ENCODE measurements around the gene ANKRD44.

DNA sequence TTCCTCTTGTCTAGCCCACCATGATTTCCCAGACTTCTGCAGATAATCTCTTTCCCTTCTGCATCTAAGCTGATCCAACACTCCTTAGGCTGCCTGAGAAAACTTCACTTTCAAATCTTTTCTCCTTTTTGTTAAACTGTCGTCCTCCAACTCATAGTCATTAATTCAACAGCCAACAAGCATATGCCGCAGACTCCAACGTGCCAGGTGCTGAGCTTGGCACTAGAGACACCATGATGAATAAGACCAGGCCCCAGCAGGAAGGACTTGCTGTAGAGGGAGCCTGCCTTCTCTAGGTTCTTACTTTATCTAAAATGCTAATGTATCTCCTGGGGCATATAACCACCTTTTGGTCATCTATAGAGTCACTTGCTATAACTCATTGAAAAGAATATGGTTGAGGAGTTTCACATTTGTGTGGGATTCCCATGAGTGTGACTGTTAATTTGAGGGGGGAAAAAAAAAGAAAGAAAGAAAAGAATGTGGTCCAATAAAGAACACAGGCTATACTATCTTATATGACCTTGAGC lies 51.0 kb downstream of the ANKRD44 start:
- TF ChIP-seq, protein P1, sequence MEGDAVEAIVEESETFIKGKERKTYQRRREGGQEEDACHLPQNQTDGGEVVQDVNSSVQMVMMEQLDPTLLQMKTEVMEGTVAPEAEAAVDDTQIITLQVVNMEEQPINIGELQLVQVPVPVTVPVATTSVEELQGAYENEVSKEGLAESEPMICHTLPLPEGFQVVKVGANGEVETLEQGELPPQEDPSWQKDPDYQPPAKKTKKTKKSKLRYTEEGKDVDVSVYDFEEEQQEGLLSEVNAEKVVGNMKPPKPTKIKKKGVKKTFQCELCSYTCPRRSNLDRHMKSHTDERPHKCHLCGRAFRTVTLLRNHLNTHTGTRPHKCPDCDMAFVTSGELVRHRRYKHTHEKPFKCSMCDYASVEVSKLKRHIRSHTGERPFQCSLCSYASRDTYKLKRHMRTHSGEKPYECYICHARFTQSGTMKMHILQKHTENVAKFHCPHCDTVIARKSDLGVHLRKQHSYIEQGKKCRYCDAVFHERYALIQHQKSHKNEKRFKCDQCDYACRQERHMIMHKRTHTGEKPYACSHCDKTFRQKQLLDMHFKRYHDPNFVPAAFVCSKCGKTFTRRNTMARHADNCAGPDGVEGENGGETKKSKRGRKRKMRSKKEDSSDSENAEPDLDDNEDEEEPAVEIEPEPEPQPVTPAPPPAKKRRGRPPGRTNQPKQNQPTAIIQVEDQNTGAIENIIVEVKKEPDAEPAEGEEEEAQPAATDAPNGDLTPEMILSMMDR (IDR thresholded peaks at IDR 0.05), result no peak
- no peak for TF ChIP-seq POLR2A (IDR thresholded peaks at IDR 0.05)
